ENCODE measurements around the gene TSGA10IP. TPM values are rescaled to one million over a fixed set of nuclear protein-coding genes. Genes with fewer than 3 reads are reported as not detected.
"Not testable (repeated sequence)": the region's sequence is repeated elsewhere in the genome, so short reads cannot be mapped to it uniquely, and the experiment has no call there.

TSGA10IP gene
- total RNA-seq, 1 experiment from 2014 or later = not detected

- Histone ChIP-seq H3K79me2 (ENCODE audit: insufficient read depth, low read length) (no peaks in the 10 kb centered on the region), H3K27ac (ENCODE audit: low read depth, low read length) (no peak overlapping the region), H4K20me1 (ENCODE audit: insufficient read depth) (no peaks in the 10 kb centered on the region), H3K4me3 (replicated peaks in 1 of 2; ENCODE audit: low read depth in 1 of 2, low read length in 2 of 2) (no peak overlapping the region), H3K4me2 (ENCODE audit: low read length) (no peak overlapping the region), H2AFZ (ENCODE audit: low read depth, low read length, poor library complexity, severe bottlenecking) (no peak overlapping the region), H3K9me2 (ENCODE audit: insufficient read depth) (no peaks in the 10 kb centered on the region), H3K27me3 (ENCODE audit: insufficient read depth, low read length) (no peaks in the 10 kb centered on the region), H3K4me1 (ENCODE audit: control insufficient read depth in 1 of 2, insufficient read depth in 2 of 2, low read length in 2 of 2) (no peaks in the 10 kb centered on the region), H3K36me3 (ENCODE audit: control insufficient read depth in 1 of 2, insufficient read depth in 2 of 2, low read length in 2 of 2) (no peaks in the 10 kb centered on the region), H3K9ac (ENCODE audit: low read length) (no peak overlapping the region), H3K9me3 (ENCODE audit: control insufficient read depth in 1 of 2, insufficient read depth in 1 of 2, low read depth in 1 of 2, low read length in 2 of 2) (no peaks in the 10 kb centered on the region)
- ChIA-PET RAD21 (ENCODE audit: low non-redundant PET in 1 of 2, low total read pairs in 2 of 2, uncharacterized antibody in 2 of 2, unreplicated experiment in 2 of 2) (no interaction called here), CTCF (no interaction called here), POLR2A (no interaction called here)
- no peak for TF ChIP-seq ATF3 (IDR thresholded peaks at IDR 0.05)
- TF ChIP-seq JUND (IDR thresholded peaks at IDR 0.05) = no peak
- no peak for TF ChIP-seq POLR2AphosphoS5 (IDR thresholded peaks at IDR 0.05; ENCODE audit: low read depth, low read length)
- no peak for TF ChIP-seq CBX3 (IDR thresholded peaks at IDR 0.05; ENCODE audit: low read depth)
- no peak for TF ChIP-seq ZNF274 (IDR thresholded peaks at IDR 0.05; ENCODE audit: low read depth, low read length)
- no peak for TF ChIP-seq EGR1 (IDR thresholded peaks at IDR 0.05; ENCODE audit: low read depth)
- no peak for TF ChIP-seq TCF7L2 (IDR thresholded peaks at IDR 0.05; ENCODE audit: borderline replicate concordance, extremely low read depth, insufficient read depth, insufficient read length)
- TF ChIP-seq CTCF (IDR thresholded peaks at IDR 0.05 in 2 of 3, conservative IDR thresholded peaks at IDR 0.05 in 1 of 3; ENCODE audit: borderline replicate concordance in 1 of 3, insufficient read depth in 1 of 3, low read depth in 2 of 3, low read length in 2 of 3) = no peak
- TF ChIP-seq EZH2 (IDR thresholded peaks at IDR 0.05) = no peak
- TF ChIP-seq EZH2phosphoT487 (IDR thresholded peaks at IDR 0.05; ENCODE audit: borderline replicate concordance) = no peak
- no peak for TF ChIP-seq SP1 (IDR thresholded peaks at IDR 0.05; ENCODE audit: low read depth)
- no peak for TF ChIP-seq SIN3A (IDR thresholded peaks at IDR 0.05; ENCODE audit: low read depth)
- DNase-seq (ENCODE audit: low read depth, low spot score) (no peak), ATAC-seq (no peak)
- intact Hi-C loops (cut with micrococcal nuclease) = no loop called here
- BruUV-seq (replicated peaks) = no TSS peak
Observed at GRCh38 chr11:65947603-65948125, 2.4 kb downstream of the TSGA10IP start.

- intact Hi-C loops (cut with micrococcal nuclease); RAD21 ChIA-PET (ENCODE audit: low non-redundant PET in 1 of 2, low total read pairs in 2 of 2, uncharacterized antibody in 2 of 2, unreplicated experiment in 2 of 2): not testable (repeated sequence)
Observed at GRCh38 chr11:65950711-65951110, 5.4 kb downstream of the TSGA10IP start.

GRCh38 chr11:65951641-65952040, 6.4 kb downstream of the TSGA10IP start:
- H3K9me2 ChIP-seq (ENCODE audit: insufficient read depth); H3K27me3 ChIP-seq (ENCODE audit: insufficient read depth, low read length); H2AFZ ChIP-seq (ENCODE audit: low read depth, low read length, poor library complexity, severe bottlenecking); H3K4me1 ChIP-seq (ENCODE audit: control insufficient read depth in 1 of 2, insufficient read depth in 2 of 2, low read length in 2 of 2); H3K4me3 ChIP-seq (replicated peaks in 1 of 2; ENCODE audit: low read depth in 1 of 2, low read length in 2 of 2); H3K4me2 ChIP-seq (ENCODE audit: low read length); intact Hi-C loops (cut with micrococcal nuclease); H3K36me3 ChIP-seq (ENCODE audit: control insufficient read depth in 1 of 2, insufficient read depth in 2 of 2, low read length in 2 of 2); H3K9me3 ChIP-seq (ENCODE audit: control insufficient read depth in 1 of 2, insufficient read depth in 1 of 2, low read depth in 1 of 2, low read length in 2 of 2); H3K9ac ChIP-seq (ENCODE audit: low read length); BruUV-seq (replicated peaks); H3K27ac ChIP-seq (ENCODE audit: low read depth, low read length); CTCF ChIA-PET; ATAC-seq; DNase-seq (ENCODE audit: low read depth, low spot score); RAD21 ChIA-PET (ENCODE audit: low non-redundant PET in 1 of 2, low total read pairs in 2 of 2, uncharacterized antibody in 2 of 2, unreplicated experiment in 2 of 2); H3K79me2 ChIP-seq (ENCODE audit: insufficient read depth, low read length); H4K20me1 ChIP-seq (ENCODE audit: insufficient read depth): not testable (repeated sequence)
- POLR2A ChIA-PET = interaction anchor here (0.6 kb wide), 1 partner anchor 405 kb away, joined by 3 read pairs; no protein-coding TSS in a partner anchor

More at GRCh38 chr11:65950711-65951110, 5.4 kb downstream of the TSGA10IP start:
- H3K9me2 ChIP-seq (ENCODE audit: insufficient read depth); H3K4me3 ChIP-seq (replicated peaks in 1 of 2; ENCODE audit: low read depth in 1 of 2, low read length in 2 of 2); BruUV-seq (replicated peaks); H4K20me1 ChIP-seq (ENCODE audit: insufficient read depth); H2AFZ ChIP-seq (ENCODE audit: low read depth, low read length, poor library complexity, severe bottlenecking); ATAC-seq; H3K36me3 ChIP-seq (ENCODE audit: control insufficient read depth in 1 of 2, insufficient read depth in 2 of 2, low read length in 2 of 2); CTCF ChIA-PET; H3K27ac ChIP-seq (ENCODE audit: low read depth, low read length); POLR2A ChIA-PET; H3K9ac ChIP-seq (ENCODE audit: low read length); H3K4me2 ChIP-seq (ENCODE audit: low read length); H3K79me2 ChIP-seq (ENCODE audit: insufficient read depth, low read length); H3K9me3 ChIP-seq (ENCODE audit: control insufficient read depth in 1 of 2, insufficient read depth in 1 of 2, low read depth in 1 of 2, low read length in 2 of 2); H3K4me1 ChIP-seq (ENCODE audit: control insufficient read depth in 1 of 2, insufficient read depth in 2 of 2, low read length in 2 of 2); DNase-seq (ENCODE audit: low read depth, low spot score); H3K27me3 ChIP-seq (ENCODE audit: insufficient read depth, low read length): not testable (repeated sequence)
